Panc1 (cell line): ENCODE results near the gene FGGY. TPM values are rescaled to one million over a fixed set of nuclear protein-coding genes. Genes with fewer than 3 reads are reported as not detected.

Experiments
- ATAC-seq: fragments of 200-7000 bp; cut with Tn5 transposase; 2 replicates; pipeline ENCODE4 v1.9.1; 2020; ENCODE audit warnings: mild to moderate bottlenecking, moderate library complexity
- BruUV-seq: library from RNA; stranded (reverse); fragments of 400-500 nt; replicated peaks from 2 replicates; lab custom pipeline; 2021; lab: Mats Ljungman, UMichigan
- CTCF ChIA-PET: fragments of 300-600 bp; sonication (Branson Sonifier 250); formaldehyde crosslinking; loops from one replicate; lab custom pipeline; 2022; ENCODE audit warnings: antibody characterized with exemption; lab: Charles Lee
- POLR2A ChIA-PET: fragments of 300-600 bp; sonication (Branson Sonifier 250); formaldehyde crosslinking; loops from one replicate; lab custom pipeline; 2022; ENCODE audit warnings: antibody characterized with exemption; lab: Charles Lee
- DNase-seq: peaks from one replicate; pipeline ENCODE4 v3.0.0-alpha.2; 2010; ENCODE audit warnings: low read depth, low spot score
- H3K27ac ChIP-seq: 2 replicates; pipeline ENCODE4 v1.5.1; 2011; ENCODE audit warnings: mild to moderate bottlenecking, low read length, inconsistent platforms
- H3K27me3 ChIP-seq: fragments of 200-500 bp; sonication (Bioruptor generic); 2 replicates; pipeline ENCODE4 v1.6.0; 2014; ENCODE audit warnings: low read length, inconsistent platforms; ENCODE audit not compliant: control insufficient read depth, insufficient read depth
- H3K36me3 ChIP-seq: fragments of 200-500 bp; sonication (Bioruptor generic); 2 replicates; pipeline ENCODE4 v1.5.1; 2014; ENCODE audit warnings: inconsistent platforms, mild to moderate bottlenecking, low read length, moderate library complexity; ENCODE audit not compliant: control insufficient read depth, insufficient read depth
- H3K4me1 ChIP-seq: 2 replicates; pipeline ENCODE4 v1.5.1; 2011; ENCODE audit warnings: inconsistent platforms, mild to moderate bottlenecking, low read length, moderate library complexity; ENCODE audit not compliant: control insufficient read depth, insufficient read depth
- H3K4me3 ChIP-seq, 2 experiments: 2 replicates each; pipeline ENCODE4 v1.5.1; 2011 to 2012; ENCODE audit warnings: low read depth in 2 of 2, low read length in 2 of 2, mild to moderate bottlenecking in 2 of 2, inconsistent platforms in 1 of 2, moderate library complexity in 1 of 2
- H3K9me3 ChIP-seq: fragments of 200-500 bp; sonication (Bioruptor generic); 2 replicates; pipeline ENCODE4 v1.5.1; 2014; ENCODE audit warnings: low read depth, mild to moderate bottlenecking, inconsistent platforms, low read length, moderate library complexity; ENCODE audit not compliant: control insufficient read depth, insufficient read depth
- POLR2AphosphoS5 ChIP-seq: IDR thresholded peaks from 2 replicates; pipeline ENCODE4 v1.6.1; 2012; ENCODE audit warnings: mild to moderate bottlenecking, low read depth, low read length, moderate library complexity
- SIN3A ChIP-seq: IDR thresholded peaks from 2 replicates; pipeline ENCODE4 v1.6.1; 2012; ENCODE audit warnings: low read depth, mild to moderate bottlenecking, low read length, moderate library complexity, borderline replicate concordance; ENCODE audit not compliant: insufficient read depth
- TCF7L2 ChIP-seq: IDR thresholded peaks from 2 replicates; pipeline ENCODE4 v1.6.1; 2011; ENCODE audit warnings: mild to moderate bottlenecking, low read depth, low read length, inconsistent platforms
- in situ Hi-C: cut with HindIII; loops from 2 replicates; pipeline ENCODE4 v1.10.0; 2016; ENCODE audit warnings: low sequenced_read_pairs, low pct_unique_long_range_greater_than_20kb
- intact Hi-C: fragments of 100-400 bp; cut with micrococcal nuclease; formaldehyde crosslinking; loops from one replicate; pipeline ENCODE4 v1.10.0; 2022; ENCODE audit not compliant: unreplicated experiment
- total RNA-seq: library from RNA; stranded (reverse); gene quantifications from one replicate; pipeline ENCODE4 v1.2.1, GENCODE V29; 2021; ENCODE audit not compliant: unreplicated experiment
- TF ChIP-seq, protein P1 (sequence below), 2 experiments: IDR thresholded peaks; 2 replicates each; pipeline ENCODE4 v1.6.1; 2011 to 2012; ENCODE audit warnings: low read depth in 2 of 2, control low read depth in 1 of 2, low read length in 1 of 2, mild to moderate bottlenecking in 1 of 2, moderate library complexity in 1 of 2; ENCODE audit not compliant: insufficient read depth in 1 of 2
- TF ChIP-seq, protein P2 (sequence below): fragments of 450-650 bp; IDR thresholded peaks from 2 replicates; pipeline ENCODE4 v1.5.1; 2017; ENCODE audit warnings: mild to moderate bottlenecking

FGGY gene
- total RNA-seq, 1 experiment from 2014 or later: 15.5 TPM

DNA sequence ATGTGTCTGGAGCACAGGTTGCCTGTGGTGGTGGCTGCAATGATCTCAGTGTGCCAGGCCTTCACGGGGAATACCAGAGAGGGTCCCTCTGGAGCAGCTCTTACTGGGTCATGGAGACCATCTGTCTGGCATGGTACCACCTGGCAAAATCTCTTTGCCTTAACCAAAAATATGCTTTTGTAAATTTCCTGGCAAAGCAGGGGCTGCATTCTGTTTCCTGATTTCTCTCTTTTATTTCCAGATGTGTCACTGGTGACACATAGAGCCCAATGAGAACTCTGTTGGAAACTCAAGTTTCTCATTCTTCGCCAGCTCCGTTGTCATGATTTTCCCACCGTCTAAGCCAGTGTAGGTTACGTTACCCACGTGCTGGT is 136.5 kb downstream of the FGGY start:
- DNase-seq (no peak), ATAC-seq (no peak)
- Histone ChIP-seq H3K36me3 (no peaks in the 10 kb centered on the region), H3K4me3 (no peak overlapping the region), H3K9me3 (no peaks in the 10 kb centered on the region), H3K4me1 (no peaks in the 10 kb centered on the region), H3K27ac (no peak overlapping the region), H3K27me3 (no peaks in the 10 kb centered on the region)
- CTCF ChIA-PET: no interaction called here
- TF ChIP-seq TCF7L2: no peak
- TF ChIP-seq SIN3A: no peak
- TF ChIP-seq, protein P1, sequence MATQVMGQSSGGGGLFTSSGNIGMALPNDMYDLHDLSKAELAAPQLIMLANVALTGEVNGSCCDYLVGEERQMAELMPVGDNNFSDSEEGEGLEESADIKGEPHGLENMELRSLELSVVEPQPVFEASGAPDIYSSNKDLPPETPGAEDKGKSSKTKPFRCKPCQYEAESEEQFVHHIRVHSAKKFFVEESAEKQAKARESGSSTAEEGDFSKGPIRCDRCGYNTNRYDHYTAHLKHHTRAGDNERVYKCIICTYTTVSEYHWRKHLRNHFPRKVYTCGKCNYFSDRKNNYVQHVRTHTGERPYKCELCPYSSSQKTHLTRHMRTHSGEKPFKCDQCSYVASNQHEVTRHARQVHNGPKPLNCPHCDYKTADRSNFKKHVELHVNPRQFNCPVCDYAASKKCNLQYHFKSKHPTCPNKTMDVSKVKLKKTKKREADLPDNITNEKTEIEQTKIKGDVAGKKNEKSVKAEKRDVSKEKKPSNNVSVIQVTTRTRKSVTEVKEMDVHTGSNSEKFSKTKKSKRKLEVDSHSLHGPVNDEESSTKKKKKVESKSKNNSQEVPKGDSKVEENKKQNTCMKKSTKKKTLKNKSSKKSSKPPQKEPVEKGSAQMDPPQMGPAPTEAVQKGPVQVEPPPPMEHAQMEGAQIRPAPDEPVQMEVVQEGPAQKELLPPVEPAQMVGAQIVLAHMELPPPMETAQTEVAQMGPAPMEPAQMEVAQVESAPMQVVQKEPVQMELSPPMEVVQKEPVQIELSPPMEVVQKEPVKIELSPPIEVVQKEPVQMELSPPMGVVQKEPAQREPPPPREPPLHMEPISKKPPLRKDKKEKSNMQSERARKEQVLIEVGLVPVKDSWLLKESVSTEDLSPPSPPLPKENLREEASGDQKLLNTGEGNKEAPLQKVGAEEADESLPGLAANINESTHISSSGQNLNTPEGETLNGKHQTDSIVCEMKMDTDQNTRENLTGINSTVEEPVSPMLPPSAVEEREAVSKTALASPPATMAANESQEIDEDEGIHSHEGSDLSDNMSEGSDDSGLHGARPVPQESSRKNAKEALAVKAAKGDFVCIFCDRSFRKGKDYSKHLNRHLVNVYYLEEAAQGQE (IDR thresholded peaks at IDR 0.05; ENCODE audit: insufficient read depth in 1 of 2, low read depth in 2 of 2, low read length in 1 of 2): no peak
- no TSS peak for BruUV-seq
- intact Hi-C loops: no loop called here
- in situ Hi-C loops: no loop called here
- POLR2A ChIA-PET: no interaction called here

DNA sequence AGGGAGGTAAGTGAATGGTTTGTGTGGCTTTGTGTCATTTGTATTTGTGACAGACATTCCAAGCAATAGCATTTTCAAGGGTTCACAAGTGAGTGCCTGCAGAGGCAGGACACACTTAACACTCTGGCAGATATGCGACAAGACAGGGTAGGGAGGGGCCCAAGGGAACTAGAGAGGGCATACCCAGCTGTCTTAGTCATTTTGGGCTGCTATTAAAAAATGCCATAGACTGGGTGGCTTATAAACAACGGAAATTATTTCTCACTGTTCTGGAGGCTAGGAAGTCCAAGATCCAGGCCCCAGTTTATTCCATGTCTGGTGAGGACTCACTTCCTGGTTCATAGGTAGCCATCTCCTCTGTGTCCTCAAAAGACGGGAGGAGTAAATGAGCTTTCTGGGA is 137.4 kb downstream of the FGGY start:
- no peaks in the 10 kb centered on the region for H3K27me3 ChIP-seq
- in situ Hi-C loops (no loop called here), intact Hi-C loops (no loop called here)
- no peak overlapping the region for H3K4me3 ChIP-seq
- TF ChIP-seq TCF7L2: no peak
- TF ChIP-seq, protein P2, sequence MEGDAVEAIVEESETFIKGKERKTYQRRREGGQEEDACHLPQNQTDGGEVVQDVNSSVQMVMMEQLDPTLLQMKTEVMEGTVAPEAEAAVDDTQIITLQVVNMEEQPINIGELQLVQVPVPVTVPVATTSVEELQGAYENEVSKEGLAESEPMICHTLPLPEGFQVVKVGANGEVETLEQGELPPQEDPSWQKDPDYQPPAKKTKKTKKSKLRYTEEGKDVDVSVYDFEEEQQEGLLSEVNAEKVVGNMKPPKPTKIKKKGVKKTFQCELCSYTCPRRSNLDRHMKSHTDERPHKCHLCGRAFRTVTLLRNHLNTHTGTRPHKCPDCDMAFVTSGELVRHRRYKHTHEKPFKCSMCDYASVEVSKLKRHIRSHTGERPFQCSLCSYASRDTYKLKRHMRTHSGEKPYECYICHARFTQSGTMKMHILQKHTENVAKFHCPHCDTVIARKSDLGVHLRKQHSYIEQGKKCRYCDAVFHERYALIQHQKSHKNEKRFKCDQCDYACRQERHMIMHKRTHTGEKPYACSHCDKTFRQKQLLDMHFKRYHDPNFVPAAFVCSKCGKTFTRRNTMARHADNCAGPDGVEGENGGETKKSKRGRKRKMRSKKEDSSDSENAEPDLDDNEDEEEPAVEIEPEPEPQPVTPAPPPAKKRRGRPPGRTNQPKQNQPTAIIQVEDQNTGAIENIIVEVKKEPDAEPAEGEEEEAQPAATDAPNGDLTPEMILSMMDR: no peak
- no peak for TF ChIP-seq SIN3A
- TF ChIP-seq, protein P1 (IDR thresholded peaks at IDR 0.05; ENCODE audit: insufficient read depth in 1 of 2, low read depth in 2 of 2, low read length in 1 of 2): no peak
- no peak for TF ChIP-seq POLR2AphosphoS5
- no peak overlapping the region for H3K27ac ChIP-seq
- H3K9me3 ChIP-seq: no peaks in the 10 kb centered on the region
- no peaks in the 10 kb centered on the region for H3K36me3 ChIP-seq
- ATAC-seq (no peak), DNase-seq (no peak)
- POLR2A ChIA-PET: no interaction called here
- CTCF ChIA-PET: no interaction called here
- no peaks in the 10 kb centered on the region for H3K4me1 ChIP-seq
- BruUV-seq: no TSS peak
